Endothelial cell of umbilical vein (primary cell): ENCODE data around the gene COL9A3. TPM values are rescaled to one million over a fixed set of nuclear protein-coding genes. Genes with fewer than 3 reads are reported as not detected.

Source experiments
- BruUV-seq: library from RNA; stranded (reverse); fragments of 400-500 nt; replicated peaks from 2 replicates; lab custom pipeline; 2021; lab: Mats Ljungman, UMichigan
- CTCF ChIA-PET: fragments of 300-600, 350-600 bp; sonication (Branson Sonifier 250); formaldehyde crosslinking; loops from one replicate; lab custom pipeline; 2021; ENCODE audit warnings: antibody characterized with exemption, inconsistent platforms; lab: Charles Lee
- POLR2A ChIA-PET: fragments of 300-600, 350-600 bp; sonication (Branson Sonifier 250); formaldehyde crosslinking; loops from one replicate; lab custom pipeline; 2021; ENCODE audit warnings: antibody characterized with exemption, inconsistent platforms; lab: Charles Lee
- DNase-seq: peaks from one replicate; pipeline ENCODE4 v3.0.0-alpha.2; 2011; ENCODE audit warnings: low read depth, low spot score
- FAIRE-seq: peaks from 2 replicates; lab custom pipeline; 2011; peaks lifted over from hg19 to GRCh38; lab: Jason Lieb, UNC
- H2AFZ ChIP-seq: 2 replicates; pipeline ENCODE4 v1.6.0; 2012; ENCODE audit warnings: low read depth, low read length, control low read depth, inconsistent platforms
- H3K27ac ChIP-seq: 2 replicates; pipeline ENCODE4 v1.5.1; 2011; ENCODE audit warnings: low read depth, mild to moderate bottlenecking, control low read depth, low read length, moderate library complexity; ENCODE audit not compliant: insufficient read depth
- H3K27me3 ChIP-seq, 2 experiments: 2 replicates each; pipeline versions ENCODE4 v1.6.0 to v1.6.1; 2011; ENCODE audit warnings: low read length in 2 of 2, mixed read lengths in 1 of 2; ENCODE audit not compliant: control insufficient read depth in 2 of 2, insufficient read depth in 2 of 2
- H3K36me3 ChIP-seq, 2 experiments: 2 replicates in 1 of 2; 3 replicates in 1 of 2; pipeline ENCODE4 v1.5.1; 2011; ENCODE audit warnings: low read length in 2 of 2, mild to moderate bottlenecking in 1 of 2, moderate library complexity in 1 of 2; ENCODE audit not compliant: control insufficient read depth in 2 of 2, insufficient read depth in 2 of 2; ENCODE audit errors: extremely low read depth in 1 of 2
- H3K4me1 ChIP-seq: 3 replicates; pipeline ENCODE4 v1.5.1; 2011; ENCODE audit warnings: mild to moderate bottlenecking, low read length; ENCODE audit not compliant: control insufficient read depth, insufficient read depth; ENCODE audit errors: extremely low read depth
- H3K4me2 ChIP-seq: 2 replicates; pipeline ENCODE4 v1.6.1; 2011; ENCODE audit warnings: low read length, control low read depth, mixed read lengths; ENCODE audit not compliant: insufficient read depth
- H3K4me3 ChIP-seq, 3 experiments: fragments of 200-600 bp in 1 of 3; sonication (generic), shearing (Covaris generic) in 1 of 3; replicated peaks in 1 of 3; 2 replicates each; pipeline ENCODE4 v1.5.1; 2011 to 2016; ENCODE audit warnings: control low read depth in 3 of 3, low read length in 3 of 3, mild to moderate bottlenecking in 2 of 3, inconsistent platforms in 1 of 3, low read depth in 1 of 3, moderate library complexity in 1 of 3; ENCODE audit not compliant: insufficient read depth in 1 of 3
- H3K79me2 ChIP-seq: 2 replicates; pipeline ENCODE4 v1.6.0; 2012; ENCODE audit warnings: low read length, inconsistent platforms; ENCODE audit not compliant: control insufficient read depth, insufficient read depth
- H3K9ac ChIP-seq: replicated peaks from 2 replicates; pipeline ENCODE3; 2011; ENCODE audit warnings: low read length, control low read depth; ENCODE audit not compliant: insufficient read depth; ENCODE audit errors: extremely low read depth
- H3K9me1 ChIP-seq: replicated peaks from 3 replicates; pipeline ENCODE4 v1.6.0; 2011; ENCODE audit warnings: mild to moderate bottlenecking, low read length; ENCODE audit not compliant: control insufficient read depth, insufficient read depth; ENCODE audit errors: extremely low read depth
- H3K9me3 ChIP-seq: replicated peaks from 2 replicates; pipeline ENCODE4 v1.5.1; 2012; ENCODE audit warnings: low read length, inconsistent platforms; ENCODE audit not compliant: control insufficient read depth, insufficient read depth
- H4K20me1 ChIP-seq: replicated peaks from 2 replicates; pipeline ENCODE3; 2011; ENCODE audit warnings: mild to moderate bottlenecking, low read length; ENCODE audit not compliant: control insufficient read depth, insufficient read depth; ENCODE audit errors: extremely low read depth
- EZH2 ChIP-seq: IDR thresholded peaks from 2 replicates; pipeline ENCODE4 v1.6.1; 2012; ENCODE audit warnings: borderline replicate concordance, low read depth, mild to moderate bottlenecking, moderate library complexity, low read length, inconsistent platforms; ENCODE audit not compliant: severe bottlenecking
- FOS ChIP-seq: IDR thresholded peaks from 2 replicates; pipeline ENCODE4 v1.6.1; 2011; ENCODE audit warnings: mild to moderate bottlenecking, low read length, moderate library complexity, borderline replicate concordance; ENCODE audit not compliant: insufficient read depth
- GATA2 ChIP-seq: IDR thresholded peaks from 2 replicates; pipeline ENCODE4 v1.7.0; 2011; ENCODE audit warnings: low read depth, mild to moderate bottlenecking, moderate library complexity, mixed read lengths, low read length; ENCODE audit not compliant: insufficient read length, insufficient read depth
- JUN ChIP-seq: IDR thresholded peaks from 2 replicates; pipeline ENCODE4 v1.6.1; 2011; ENCODE audit warnings: borderline replicate concordance, low read depth; ENCODE audit not compliant: insufficient read length, insufficient read depth
- MYC ChIP-seq: IDR thresholded peaks from one replicate; pipeline ENCODE4 v1.6.1; 2011; ENCODE audit warnings: mild to moderate bottlenecking, low read depth, low read length
- POLR2A ChIP-seq: IDR thresholded peaks from 2 replicates; pipeline ENCODE4 v1.6.1; 2012; ENCODE audit warnings: low read depth, mild to moderate bottlenecking, control low read depth, low read length
- POLR2AphosphoS5 ChIP-seq: IDR thresholded peaks from 2 replicates; pipeline ENCODE4 v1.6.1; 2012; ENCODE audit warnings: low read depth, mild to moderate bottlenecking, control low read depth, low read length, moderate library complexity; ENCODE audit not compliant: insufficient read depth
- dilution Hi-C: fragments of 300-500 bp; cut with MboI; formaldehyde crosslinking; loops from one replicate; pipeline ENCODE4 v1.15.0; 2019; ENCODE audit warnings: low sequenced_read_pairs; ENCODE audit not compliant: extremely low pct_ligation_motif_present
- intact Hi-C: fragments of 100-400 bp; cut with micrococcal nuclease; formaldehyde crosslinking; loops from one replicate; pipeline ENCODE4 v1.10.0; 2022
- polyA plus RNA-seq, 4 experiments: library from polyadenylated mRNA; depleted of rRNA in 3 of 4; stranded (reverse) in 3 of 4; unstranded in 1 of 4; fragments of >200 nt; gene quantifications; 2 replicates each; pipeline versions ENCODE4 v1.2.1 to v1.2.3, GENCODE V29; 2011 to 2012; ENCODE audit warnings: missing spikeins in 1 of 4
- total RNA-seq: library from RNA; stranded (reverse); gene quantifications from 2 replicates; pipeline ENCODE4 v1.2.3, GENCODE V29; 2021
- TF ChIP-seq, protein P1 (sequence below), 2 donors: IDR thresholded peaks; 1 replicate in 1 of 2; 2 replicates in 1 of 2; pipeline ENCODE4 v1.5.1; 2011; ENCODE audit warnings: low read length in 2 of 2, mild to moderate bottlenecking in 2 of 2, moderate library complexity in 2 of 2, control low read depth in 1 of 2, inconsistent platforms in 1 of 2, low read depth in 1 of 2; ENCODE audit not compliant: insufficient read depth in 1 of 2; ENCODE audit errors: extremely low read depth in 1 of 2
- TF ChIP-seq, protein P2 (sequence below): IDR thresholded peaks from 2 replicates; pipeline ENCODE4 v1.6.1; 2011; ENCODE audit not compliant: insufficient read depth, insufficient read length

COL9A3 gene
- total and polyA plus RNA-seq, 2 donors (not counting 3 experiments of a cell fraction or from before 2014, with no cell fraction given): 0.46 to 0.60 TPM

DNA sequence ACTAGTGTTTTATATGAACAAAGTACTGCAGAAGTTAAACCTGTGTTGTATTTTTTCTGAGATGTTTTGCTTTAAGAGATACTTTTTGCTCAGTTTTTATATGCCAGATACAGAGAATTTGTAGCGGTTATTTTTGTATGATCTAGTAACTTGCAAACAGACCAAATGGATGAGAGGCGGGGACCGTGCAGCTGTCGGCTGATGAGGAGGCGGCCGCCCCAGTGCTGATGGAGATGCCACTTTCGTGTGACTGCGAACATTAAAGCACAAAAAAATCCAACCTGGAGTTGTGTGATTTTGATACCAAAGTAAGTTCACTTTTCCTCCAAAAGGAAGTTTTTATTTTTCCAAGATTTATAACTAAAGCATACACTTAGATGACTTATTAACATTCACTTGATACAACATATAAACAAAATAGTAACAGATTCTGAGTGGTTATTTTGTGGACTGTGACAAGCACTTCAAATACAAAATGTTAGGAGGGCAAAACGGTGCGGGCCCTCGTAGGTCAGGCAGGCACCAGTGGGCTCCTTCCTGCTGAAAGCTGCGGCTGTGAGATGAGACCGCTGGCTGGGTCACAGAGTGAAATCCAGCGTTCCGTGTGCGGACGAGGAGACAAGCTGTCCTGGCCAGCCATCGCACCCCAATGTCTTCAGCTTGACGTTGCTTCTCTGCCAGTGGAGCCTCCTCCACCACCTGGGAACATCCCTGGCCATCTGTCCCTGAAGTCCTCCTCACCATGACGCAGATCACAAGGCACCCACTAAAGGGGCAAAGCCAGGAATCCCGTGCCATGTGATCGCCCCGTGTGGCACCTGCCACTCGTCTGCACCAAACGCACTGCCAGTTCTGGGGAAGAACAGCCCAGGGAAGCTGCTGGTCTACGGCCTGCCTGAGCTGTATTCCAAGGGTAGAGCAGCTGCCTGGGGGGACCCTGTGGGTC is 16.3 kb upstream of the COL9A3 start:
- Histone ChIP-seq H3K9me3 (no peaks in the 10 kb centered on the region), H3K9me1 (no peaks in the 10 kb centered on the region), H3K4me3 (no peak overlapping the region), H3K36me3 (peaks cover 11 to 12% of the 10 kb centered on the region in 2 experiments), H2AFZ (no peak overlapping the region), H3K27me3 (no peaks in the 10 kb centered on the region), H3K9ac (no peak overlapping the region), H3K79me2 (peaks cover 16% of the 10 kb centered on the region), H4K20me1 (no peaks in the 10 kb centered on the region), H3K4me2 (no peak overlapping the region), H3K27ac (no peak overlapping the region), H3K4me1 (peaks cover 10% of the 10 kb centered on the region)
- ChIA-PET CTCF (no interaction called here), POLR2A (no interaction called here)
- BruUV-seq: no TSS peak
- DNase-seq (no peak), FAIRE-seq (no peak)
- intact Hi-C loops (loop anchor here (10.0 kb wide), 1 partner anchor 416 kb away; the partner anchor contains the start of gene RPS21), dilution Hi-C loops (no loop called here)
- TF ChIP-seq POLR2A (no peak), GATA2 (no peak)

DNA sequence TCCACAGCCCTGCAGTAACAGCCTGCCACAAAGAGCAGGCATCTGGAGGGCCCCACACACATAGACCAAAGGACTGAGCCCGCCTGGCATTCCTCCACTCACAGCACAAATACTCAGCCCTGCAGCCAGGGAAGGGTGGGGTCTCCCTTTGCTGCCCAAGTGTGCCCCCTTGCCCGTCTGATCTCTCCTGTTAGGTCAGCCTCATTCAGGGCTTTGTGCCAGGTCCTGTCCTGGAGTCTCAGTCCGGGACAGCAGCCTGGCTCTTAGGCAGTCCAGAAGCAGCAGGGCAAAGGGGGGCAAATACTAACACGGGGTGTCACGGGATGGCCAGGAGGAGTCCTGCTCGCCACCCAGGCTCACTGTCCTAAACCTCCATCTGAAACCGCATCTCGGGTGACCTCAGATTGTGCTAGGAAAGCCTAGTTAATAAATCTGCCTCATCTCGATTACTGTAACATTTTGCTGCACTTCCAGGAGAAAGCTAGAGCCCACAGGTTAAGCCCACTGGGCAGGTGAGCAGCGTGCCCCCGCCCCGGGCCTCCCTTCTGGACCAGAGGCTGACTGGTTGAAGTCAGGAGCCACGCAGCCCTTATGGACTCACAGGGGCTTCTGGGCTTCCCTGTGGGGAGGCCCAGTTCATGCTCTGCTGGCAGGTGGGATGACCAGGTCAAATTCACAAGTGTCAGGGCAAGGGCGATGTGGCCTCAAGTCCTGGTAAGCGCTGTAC is 15.4 kb upstream of the COL9A3 start:
- FAIRE-seq (no peak), DNase-seq (no peak)
- no TSS peak for BruUV-seq
- Histone ChIP-seq H3K4me2 (no peak overlapping the region), H3K79me2 (peaks cover 25% of the 10 kb centered on the region), H2AFZ (no peak overlapping the region), H3K9me3 (no peaks in the 10 kb centered on the region), H3K27ac (no peak overlapping the region), H3K9me1 (no peaks in the 10 kb centered on the region), H3K36me3 (peaks cover 11 to 12% of the 10 kb centered on the region in 2 experiments), H3K4me3 (no peak overlapping the region), H3K27me3 (no peaks in the 10 kb centered on the region), H3K9ac (no peak overlapping the region), H3K4me1 (peaks cover 14% of the 10 kb centered on the region), H4K20me1 (no peaks in the 10 kb centered on the region)
- intact Hi-C loops: loop anchor here (10.0 kb wide), 1 partner anchor 417 kb away; the partner anchor contains the start of gene RPS21
- dilution Hi-C loops: no loop called here
- POLR2A ChIA-PET: no interaction called here
- CTCF ChIA-PET: no interaction called here
- TF ChIP-seq, protein P1, sequence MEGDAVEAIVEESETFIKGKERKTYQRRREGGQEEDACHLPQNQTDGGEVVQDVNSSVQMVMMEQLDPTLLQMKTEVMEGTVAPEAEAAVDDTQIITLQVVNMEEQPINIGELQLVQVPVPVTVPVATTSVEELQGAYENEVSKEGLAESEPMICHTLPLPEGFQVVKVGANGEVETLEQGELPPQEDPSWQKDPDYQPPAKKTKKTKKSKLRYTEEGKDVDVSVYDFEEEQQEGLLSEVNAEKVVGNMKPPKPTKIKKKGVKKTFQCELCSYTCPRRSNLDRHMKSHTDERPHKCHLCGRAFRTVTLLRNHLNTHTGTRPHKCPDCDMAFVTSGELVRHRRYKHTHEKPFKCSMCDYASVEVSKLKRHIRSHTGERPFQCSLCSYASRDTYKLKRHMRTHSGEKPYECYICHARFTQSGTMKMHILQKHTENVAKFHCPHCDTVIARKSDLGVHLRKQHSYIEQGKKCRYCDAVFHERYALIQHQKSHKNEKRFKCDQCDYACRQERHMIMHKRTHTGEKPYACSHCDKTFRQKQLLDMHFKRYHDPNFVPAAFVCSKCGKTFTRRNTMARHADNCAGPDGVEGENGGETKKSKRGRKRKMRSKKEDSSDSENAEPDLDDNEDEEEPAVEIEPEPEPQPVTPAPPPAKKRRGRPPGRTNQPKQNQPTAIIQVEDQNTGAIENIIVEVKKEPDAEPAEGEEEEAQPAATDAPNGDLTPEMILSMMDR (IDR thresholded peaks at IDR 0.05; ENCODE audit: extremely low read depth in 1 of 2, insufficient read depth in 1 of 2, low read depth in 1 of 2, low read length in 2 of 2): no peak
- TF ChIP-seq POLR2AphosphoS5: no peak
- TF ChIP-seq, protein P2, sequence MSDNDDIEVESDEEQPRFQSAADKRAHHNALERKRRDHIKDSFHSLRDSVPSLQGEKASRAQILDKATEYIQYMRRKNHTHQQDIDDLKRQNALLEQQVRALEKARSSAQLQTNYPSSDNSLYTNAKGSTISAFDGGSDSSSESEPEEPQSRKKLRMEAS: no peak
- no peak for TF ChIP-seq GATA2
- no peak for TF ChIP-seq POLR2A
- TF ChIP-seq EZH2: no peak
- no peak for TF ChIP-seq MYC
- no peak for TF ChIP-seq FOS
- TF ChIP-seq JUN: no peak
